Endothelial cell of umbilical vein (primary cell): Measurements from ENCODE around the gene COL26A1. TPM values are rescaled to one million over a fixed set of nuclear protein-coding genes. Genes with fewer than 3 reads are reported as not detected.

Source experiments
- BruUV-seq: library from RNA; stranded (reverse); fragments of 400-500 nt; replicated peaks from 2 replicates; lab custom pipeline; 2021; lab: Mats Ljungman, UMichigan
- CTCF ChIA-PET: fragments of 300-600, 350-600 bp; sonication (Branson Sonifier 250); formaldehyde crosslinking; loops from one replicate; lab custom pipeline; 2021; ENCODE audit warnings: antibody characterized with exemption, inconsistent platforms; lab: Charles Lee
- POLR2A ChIA-PET: fragments of 300-600, 350-600 bp; sonication (Branson Sonifier 250); formaldehyde crosslinking; loops from one replicate; lab custom pipeline; 2021; ENCODE audit warnings: antibody characterized with exemption, inconsistent platforms; lab: Charles Lee
- DNase-seq: peaks from one replicate; pipeline ENCODE4 v3.0.0-alpha.2; 2011; ENCODE audit warnings: low read depth, low spot score
- FAIRE-seq: peaks from 2 replicates; lab custom pipeline; 2011; peaks lifted over from hg19 to GRCh38; lab: Jason Lieb, UNC
- H2AFZ ChIP-seq: 2 replicates; pipeline ENCODE4 v1.6.0; 2012; ENCODE audit warnings: low read depth, low read length, control low read depth, inconsistent platforms
- H3K27ac ChIP-seq: 2 replicates; pipeline ENCODE4 v1.5.1; 2011; ENCODE audit warnings: low read depth, mild to moderate bottlenecking, control low read depth, low read length, moderate library complexity; ENCODE audit not compliant: insufficient read depth
- H3K27me3 ChIP-seq, 2 experiments: 2 replicates each; pipeline versions ENCODE4 v1.6.0 to v1.6.1; 2011; ENCODE audit warnings: low read length in 2 of 2, mixed read lengths in 1 of 2; ENCODE audit not compliant: control insufficient read depth in 2 of 2, insufficient read depth in 2 of 2
- H3K36me3 ChIP-seq, 2 experiments: 2 replicates in 1 of 2; 3 replicates in 1 of 2; pipeline ENCODE4 v1.5.1; 2011; ENCODE audit warnings: low read length in 2 of 2, mild to moderate bottlenecking in 1 of 2, moderate library complexity in 1 of 2; ENCODE audit not compliant: control insufficient read depth in 2 of 2, insufficient read depth in 2 of 2; ENCODE audit errors: extremely low read depth in 1 of 2
- H3K4me1 ChIP-seq: 3 replicates; pipeline ENCODE4 v1.5.1; 2011; ENCODE audit warnings: mild to moderate bottlenecking, low read length; ENCODE audit not compliant: control insufficient read depth, insufficient read depth; ENCODE audit errors: extremely low read depth
- H3K4me2 ChIP-seq: 2 replicates; pipeline ENCODE4 v1.6.1; 2011; ENCODE audit warnings: low read length, control low read depth, mixed read lengths; ENCODE audit not compliant: insufficient read depth
- H3K4me3 ChIP-seq, 3 experiments: fragments of 200-600 bp in 1 of 3; sonication (generic), shearing (Covaris generic) in 1 of 3; replicated peaks in 1 of 3; 2 replicates each; pipeline ENCODE4 v1.5.1; 2011 to 2016; ENCODE audit warnings: control low read depth in 3 of 3, low read length in 3 of 3, mild to moderate bottlenecking in 2 of 3, inconsistent platforms in 1 of 3, low read depth in 1 of 3, moderate library complexity in 1 of 3; ENCODE audit not compliant: insufficient read depth in 1 of 3
- H3K79me2 ChIP-seq: 2 replicates; pipeline ENCODE4 v1.6.0; 2012; ENCODE audit warnings: low read length, inconsistent platforms; ENCODE audit not compliant: control insufficient read depth, insufficient read depth
- H3K9ac ChIP-seq: replicated peaks from 2 replicates; pipeline ENCODE3; 2011; ENCODE audit warnings: low read length, control low read depth; ENCODE audit not compliant: insufficient read depth; ENCODE audit errors: extremely low read depth
- H3K9me1 ChIP-seq: replicated peaks from 3 replicates; pipeline ENCODE4 v1.6.0; 2011; ENCODE audit warnings: mild to moderate bottlenecking, low read length; ENCODE audit not compliant: control insufficient read depth, insufficient read depth; ENCODE audit errors: extremely low read depth
- H3K9me3 ChIP-seq: replicated peaks from 2 replicates; pipeline ENCODE4 v1.5.1; 2012; ENCODE audit warnings: low read length, inconsistent platforms; ENCODE audit not compliant: control insufficient read depth, insufficient read depth
- H4K20me1 ChIP-seq: replicated peaks from 2 replicates; pipeline ENCODE3; 2011; ENCODE audit warnings: mild to moderate bottlenecking, low read length; ENCODE audit not compliant: control insufficient read depth, insufficient read depth; ENCODE audit errors: extremely low read depth
- EZH2 ChIP-seq: IDR thresholded peaks from 2 replicates; pipeline ENCODE4 v1.6.1; 2012; ENCODE audit warnings: borderline replicate concordance, low read depth, mild to moderate bottlenecking, moderate library complexity, low read length, inconsistent platforms; ENCODE audit not compliant: severe bottlenecking
- FOS ChIP-seq: IDR thresholded peaks from 2 replicates; pipeline ENCODE4 v1.6.1; 2011; ENCODE audit warnings: mild to moderate bottlenecking, low read length, moderate library complexity, borderline replicate concordance; ENCODE audit not compliant: insufficient read depth
- GATA2 ChIP-seq: IDR thresholded peaks from 2 replicates; pipeline ENCODE4 v1.7.0; 2011; ENCODE audit warnings: low read depth, mild to moderate bottlenecking, moderate library complexity, mixed read lengths, low read length; ENCODE audit not compliant: insufficient read length, insufficient read depth
- JUN ChIP-seq: IDR thresholded peaks from 2 replicates; pipeline ENCODE4 v1.6.1; 2011; ENCODE audit warnings: borderline replicate concordance, low read depth; ENCODE audit not compliant: insufficient read length, insufficient read depth
- MYC ChIP-seq: IDR thresholded peaks from one replicate; pipeline ENCODE4 v1.6.1; 2011; ENCODE audit warnings: mild to moderate bottlenecking, low read depth, low read length
- POLR2A ChIP-seq: IDR thresholded peaks from 2 replicates; pipeline ENCODE4 v1.6.1; 2012; ENCODE audit warnings: low read depth, mild to moderate bottlenecking, control low read depth, low read length
- POLR2AphosphoS5 ChIP-seq: IDR thresholded peaks from 2 replicates; pipeline ENCODE4 v1.6.1; 2012; ENCODE audit warnings: low read depth, mild to moderate bottlenecking, control low read depth, low read length, moderate library complexity; ENCODE audit not compliant: insufficient read depth
- dilution Hi-C: fragments of 300-500 bp; cut with MboI; formaldehyde crosslinking; loops from one replicate; pipeline ENCODE4 v1.15.0; 2019; ENCODE audit warnings: low sequenced_read_pairs; ENCODE audit not compliant: extremely low pct_ligation_motif_present
- intact Hi-C: fragments of 100-400 bp; cut with micrococcal nuclease; formaldehyde crosslinking; loops from one replicate; pipeline ENCODE4 v1.10.0; 2022
- polyA plus RNA-seq, 4 experiments: library from polyadenylated mRNA; depleted of rRNA in 3 of 4; stranded (reverse) in 3 of 4; unstranded in 1 of 4; fragments of >200 nt; gene quantifications; 2 replicates each; pipeline versions ENCODE4 v1.2.1 to v1.2.3, GENCODE V29; 2011 to 2012; ENCODE audit warnings: missing spikeins in 1 of 4
- total RNA-seq: library from RNA; stranded (reverse); gene quantifications from 2 replicates; pipeline ENCODE4 v1.2.3, GENCODE V29; 2021
- TF ChIP-seq, protein P1 (sequence below): IDR thresholded peaks from 2 replicates; pipeline ENCODE4 v1.6.1; 2011; ENCODE audit not compliant: insufficient read depth, insufficient read length
- TF ChIP-seq, protein P2 (sequence below), 2 donors: IDR thresholded peaks; 1 replicate in 1 of 2; 2 replicates in 1 of 2; pipeline ENCODE4 v1.5.1; 2011; ENCODE audit warnings: low read length in 2 of 2, mild to moderate bottlenecking in 2 of 2, moderate library complexity in 2 of 2, control low read depth in 1 of 2, inconsistent platforms in 1 of 2, low read depth in 1 of 2; ENCODE audit not compliant: insufficient read depth in 1 of 2; ENCODE audit errors: extremely low read depth in 1 of 2

Gene COL26A1
- total and polyA plus RNA-seq, 2 donors (not counting 3 experiments of a cell fraction or from before 2014, with no cell fraction given), result not detected

DNA sequence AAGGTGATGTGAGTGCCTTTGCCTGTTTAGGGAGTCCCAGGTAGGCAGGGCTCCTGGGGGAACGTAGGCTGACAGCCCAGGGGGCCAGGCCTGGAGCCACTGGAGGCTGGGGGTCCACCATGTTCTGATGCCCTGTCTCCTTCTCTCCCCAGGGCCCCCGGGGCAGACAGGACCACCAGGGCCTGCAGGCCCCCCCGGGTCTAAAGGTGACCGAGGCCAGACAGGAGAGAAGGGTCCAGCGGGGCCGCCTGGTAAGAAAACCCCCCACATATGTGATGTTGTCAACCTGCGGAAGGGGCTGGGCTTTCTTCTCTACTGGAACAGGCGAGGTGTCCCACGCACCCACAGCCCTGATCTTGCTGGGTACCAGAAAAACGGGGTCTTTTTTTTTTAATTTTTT, 181.2 kb downstream of the COL26A1 start:
- ChIA-PET CTCF (interaction anchor here (0.6 to 3.2 kb wide), 24 partner anchors 8 to 848 kb away, joined by 3 to 140 read pairs (median 6); no protein-coding TSS in a partner anchor), POLR2A (no interaction called here)
- dilution Hi-C loops (no loop called here), intact Hi-C loops (loop anchor here (1.0 to 10.0 kb wide), 4 partner anchors 143 to 728 kb away; partner anchors contain the start of gene CUX1)
- no TSS peak for BruUV-seq
- no peaks in the 10 kb centered on the region for H3K27me3 ChIP-seq
- H3K9ac ChIP-seq, result no peak overlapping the region
- no peak for DNase-seq
- H4K20me1 ChIP-seq, result no peaks in the 10 kb centered on the region
- H3K4me2 ChIP-seq, result no peak overlapping the region
- no peaks in the 10 kb centered on the region for H3K36me3 ChIP-seq
- no peaks in the 10 kb centered on the region for H3K79me2 ChIP-seq
- FAIRE-seq, result no peak
- no peak overlapping the region for H3K27ac ChIP-seq
- H3K4me3 ChIP-seq, result no peak overlapping the region
- H3K9me1 ChIP-seq, result no peaks in the 10 kb centered on the region
- H3K4me1 ChIP-seq, result no peaks in the 10 kb centered on the region
- TF ChIP-seq EZH2, result no peak
- no peak for TF ChIP-seq POLR2A
- TF ChIP-seq POLR2AphosphoS5, result no peak
- no peak for TF ChIP-seq GATA2
- TF ChIP-seq FOS, result no peak
- TF ChIP-seq, protein P1, sequence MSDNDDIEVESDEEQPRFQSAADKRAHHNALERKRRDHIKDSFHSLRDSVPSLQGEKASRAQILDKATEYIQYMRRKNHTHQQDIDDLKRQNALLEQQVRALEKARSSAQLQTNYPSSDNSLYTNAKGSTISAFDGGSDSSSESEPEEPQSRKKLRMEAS, result no peak
- TF ChIP-seq MYC, result no peak
- TF ChIP-seq, protein P2, sequence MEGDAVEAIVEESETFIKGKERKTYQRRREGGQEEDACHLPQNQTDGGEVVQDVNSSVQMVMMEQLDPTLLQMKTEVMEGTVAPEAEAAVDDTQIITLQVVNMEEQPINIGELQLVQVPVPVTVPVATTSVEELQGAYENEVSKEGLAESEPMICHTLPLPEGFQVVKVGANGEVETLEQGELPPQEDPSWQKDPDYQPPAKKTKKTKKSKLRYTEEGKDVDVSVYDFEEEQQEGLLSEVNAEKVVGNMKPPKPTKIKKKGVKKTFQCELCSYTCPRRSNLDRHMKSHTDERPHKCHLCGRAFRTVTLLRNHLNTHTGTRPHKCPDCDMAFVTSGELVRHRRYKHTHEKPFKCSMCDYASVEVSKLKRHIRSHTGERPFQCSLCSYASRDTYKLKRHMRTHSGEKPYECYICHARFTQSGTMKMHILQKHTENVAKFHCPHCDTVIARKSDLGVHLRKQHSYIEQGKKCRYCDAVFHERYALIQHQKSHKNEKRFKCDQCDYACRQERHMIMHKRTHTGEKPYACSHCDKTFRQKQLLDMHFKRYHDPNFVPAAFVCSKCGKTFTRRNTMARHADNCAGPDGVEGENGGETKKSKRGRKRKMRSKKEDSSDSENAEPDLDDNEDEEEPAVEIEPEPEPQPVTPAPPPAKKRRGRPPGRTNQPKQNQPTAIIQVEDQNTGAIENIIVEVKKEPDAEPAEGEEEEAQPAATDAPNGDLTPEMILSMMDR (IDR thresholded peaks at IDR 0.05; ENCODE audit: extremely low read depth in 1 of 2, insufficient read depth in 1 of 2, low read depth in 1 of 2, low read length in 2 of 2), result no peak
- no peak for TF ChIP-seq JUN
- H2AFZ ChIP-seq, result no peak overlapping the region
- no peaks in the 10 kb centered on the region for H3K9me3 ChIP-seq
